ENCODE results near the gene DCAF8L2.

Gene DCAF8L2

DNA sequence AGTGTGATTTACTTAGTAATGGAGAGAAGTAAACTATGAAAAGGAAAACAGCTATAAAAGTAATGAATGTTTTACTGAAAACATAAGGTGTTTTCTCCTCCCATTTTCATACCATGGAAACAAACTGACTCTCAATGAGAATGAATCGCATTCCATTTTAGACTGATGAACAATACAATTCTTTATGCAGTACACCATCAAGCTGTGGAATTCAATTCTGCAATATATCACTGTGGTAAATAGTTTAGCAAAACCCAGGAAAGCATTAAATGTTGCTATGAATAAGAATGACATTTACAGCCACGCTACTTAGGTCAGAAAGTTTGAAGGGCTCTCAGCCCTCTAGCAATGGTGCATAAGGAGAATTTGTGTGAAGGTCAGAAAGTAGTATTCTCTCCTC, 7.4 kb downstream of the DCAF8L2 start:
- TF ChIP-seq, protein P1, sequence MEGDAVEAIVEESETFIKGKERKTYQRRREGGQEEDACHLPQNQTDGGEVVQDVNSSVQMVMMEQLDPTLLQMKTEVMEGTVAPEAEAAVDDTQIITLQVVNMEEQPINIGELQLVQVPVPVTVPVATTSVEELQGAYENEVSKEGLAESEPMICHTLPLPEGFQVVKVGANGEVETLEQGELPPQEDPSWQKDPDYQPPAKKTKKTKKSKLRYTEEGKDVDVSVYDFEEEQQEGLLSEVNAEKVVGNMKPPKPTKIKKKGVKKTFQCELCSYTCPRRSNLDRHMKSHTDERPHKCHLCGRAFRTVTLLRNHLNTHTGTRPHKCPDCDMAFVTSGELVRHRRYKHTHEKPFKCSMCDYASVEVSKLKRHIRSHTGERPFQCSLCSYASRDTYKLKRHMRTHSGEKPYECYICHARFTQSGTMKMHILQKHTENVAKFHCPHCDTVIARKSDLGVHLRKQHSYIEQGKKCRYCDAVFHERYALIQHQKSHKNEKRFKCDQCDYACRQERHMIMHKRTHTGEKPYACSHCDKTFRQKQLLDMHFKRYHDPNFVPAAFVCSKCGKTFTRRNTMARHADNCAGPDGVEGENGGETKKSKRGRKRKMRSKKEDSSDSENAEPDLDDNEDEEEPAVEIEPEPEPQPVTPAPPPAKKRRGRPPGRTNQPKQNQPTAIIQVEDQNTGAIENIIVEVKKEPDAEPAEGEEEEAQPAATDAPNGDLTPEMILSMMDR (IDR thresholded peaks at IDR 0.05; ENCODE audit: poor library complexity, severe bottlenecking), result no peak
- no peak overlapping the region for H3K4me3 ChIP-seq (ENCODE audit: severe bottlenecking)
- DNase-seq (ENCODE audit: low spot score) (no peak), ATAC-seq (ENCODE audit: low read depth) (no peak)
- no peaks in the 10 kb centered on the region for H3K36me3 ChIP-seq (ENCODE audit: low read depth)
- H3K9me3 ChIP-seq (ENCODE audit: severe bottlenecking), result no peaks in the 10 kb centered on the region
- no peaks in the 10 kb centered on the region for H3K27me3 ChIP-seq (ENCODE audit: insufficient read depth, poor library complexity, severe bottlenecking)
- no peak overlapping the region for H3K27ac ChIP-seq (ENCODE audit: poor library complexity, severe bottlenecking)
- peaks cover 7% of the 10 kb centered on the region for H3K4me1 ChIP-seq (ENCODE audit: insufficient read depth, poor library complexity, severe bottlenecking)

DNA sequence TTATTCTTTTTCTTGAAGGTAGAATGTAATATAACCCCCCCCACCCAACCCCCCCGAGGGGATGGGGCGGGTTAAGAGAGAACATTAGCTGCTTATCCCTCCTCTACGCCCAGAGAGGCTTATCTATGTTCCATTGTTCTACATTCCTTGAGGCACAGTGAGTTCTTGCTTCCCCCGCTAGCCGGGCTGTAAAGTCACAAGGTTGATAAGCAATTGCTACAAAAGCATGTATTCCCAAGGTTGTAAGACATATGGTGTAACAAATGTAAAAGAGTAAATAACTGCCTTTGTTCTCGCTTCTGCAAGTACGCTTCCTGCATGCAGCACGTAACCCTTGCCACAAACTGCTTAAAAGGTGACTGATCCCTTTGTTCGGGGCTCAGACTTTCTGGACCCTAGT, 8.2 kb downstream of the DCAF8L2 start:
- ATAC-seq (ENCODE audit: low read depth) (no peak), DNase-seq (ENCODE audit: low spot score) (no peak)
- Histone ChIP-seq H3K27me3 (ENCODE audit: insufficient read depth, poor library complexity, severe bottlenecking) (no peaks in the 10 kb centered on the region), H3K4me3 (ENCODE audit: severe bottlenecking) (no peak overlapping the region), H3K27ac (ENCODE audit: poor library complexity, severe bottlenecking) (no peak overlapping the region), H3K4me1 (ENCODE audit: insufficient read depth, poor library complexity, severe bottlenecking) (peaks cover 7% of the 10 kb centered on the region), H3K36me3 (ENCODE audit: low read depth) (no peaks in the 10 kb centered on the region), H3K9me3 (ENCODE audit: severe bottlenecking) (no peaks in the 10 kb centered on the region)
- TF ChIP-seq, protein P1 (IDR thresholded peaks at IDR 0.05; ENCODE audit: poor library complexity, severe bottlenecking), result no peak

DNA sequence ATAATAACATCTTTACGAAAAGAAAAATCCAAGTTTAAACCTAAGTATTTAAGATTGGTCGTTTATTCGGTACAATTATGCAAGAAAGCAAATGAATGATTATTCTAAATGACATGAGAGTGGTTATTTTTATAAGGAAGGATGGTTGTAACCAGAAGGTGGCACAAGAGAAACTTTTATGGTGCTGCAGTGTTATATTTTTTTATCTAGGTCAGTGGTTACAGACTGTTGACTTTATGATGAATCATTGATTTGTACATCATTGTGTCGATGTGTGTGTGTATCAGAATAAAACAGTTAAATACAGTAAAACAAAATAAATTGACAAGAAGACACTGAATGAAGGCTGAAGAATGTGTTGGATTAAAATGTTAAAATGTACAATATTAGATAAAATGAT, 9.8 kb downstream of the DCAF8L2 start:
- no peak for DNase-seq (ENCODE audit: low spot score)
- TF ChIP-seq, protein P1 (IDR thresholded peaks at IDR 0.05; ENCODE audit: poor library complexity, severe bottlenecking), result peak; percentile 22
- peak; percentile 77 for ATAC-seq (ENCODE audit: low read depth)

DNA sequence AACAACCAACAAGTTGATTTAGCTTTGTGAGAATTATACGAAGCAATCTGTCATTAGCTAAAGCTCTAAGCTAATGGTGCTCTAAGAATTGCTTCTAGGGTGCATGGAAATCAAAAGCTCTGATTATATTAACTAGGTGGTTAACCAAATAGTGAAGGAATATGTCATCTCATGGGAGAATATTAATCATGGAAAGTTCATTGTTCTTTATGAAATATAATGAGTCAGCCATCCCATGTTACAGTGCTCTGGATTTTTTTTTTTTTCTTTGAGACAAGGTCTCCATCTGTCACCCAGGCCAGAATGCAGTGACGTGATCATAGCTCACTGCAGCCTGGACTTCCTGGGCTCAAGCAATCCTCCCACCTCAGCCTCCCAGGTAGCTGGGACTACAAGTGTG, 10.5 kb downstream of the DCAF8L2 start:
- H3K36me3 ChIP-seq (ENCODE audit: low read depth), result no peaks in the 10 kb centered on the region
- DNase-seq (ENCODE audit: low spot score) (no peak), ATAC-seq (ENCODE audit: low read depth) (peak; percentile 55)
- H3K27me3 ChIP-seq (ENCODE audit: insufficient read depth, poor library complexity, severe bottlenecking), result no peaks in the 10 kb centered on the region
- TF ChIP-seq, protein P1 (IDR thresholded peaks at IDR 0.05; ENCODE audit: poor library complexity, severe bottlenecking), result no peak
- H3K4me1 ChIP-seq (ENCODE audit: insufficient read depth, poor library complexity, severe bottlenecking), result peaks cover 7% of the 10 kb centered on the region
- no peaks in the 10 kb centered on the region for H3K9me3 ChIP-seq (ENCODE audit: severe bottlenecking)
- peak overlapping the region; percentile 7 for H3K27ac ChIP-seq (ENCODE audit: poor library complexity, severe bottlenecking)
- H3K4me3 ChIP-seq (ENCODE audit: severe bottlenecking), result no peak overlapping the region

More for the DNA sequence above, 9.8 kb downstream of the DCAF8L2 start:
- Histone ChIP-seq H3K4me3 (ENCODE audit: severe bottlenecking) (no peak overlapping the region), H3K9me3 (ENCODE audit: severe bottlenecking) (no peaks in the 10 kb centered on the region), H3K36me3 (ENCODE audit: low read depth) (no peaks in the 10 kb centered on the region), H3K27ac (ENCODE audit: poor library complexity, severe bottlenecking) (peak overlapping the region; percentile 7), H3K27me3 (ENCODE audit: insufficient read depth, poor library complexity, severe bottlenecking) (no peaks in the 10 kb centered on the region), H3K4me1 (ENCODE audit: insufficient read depth, poor library complexity, severe bottlenecking) (peaks cover 7% of the 10 kb centered on the region)

DNA sequence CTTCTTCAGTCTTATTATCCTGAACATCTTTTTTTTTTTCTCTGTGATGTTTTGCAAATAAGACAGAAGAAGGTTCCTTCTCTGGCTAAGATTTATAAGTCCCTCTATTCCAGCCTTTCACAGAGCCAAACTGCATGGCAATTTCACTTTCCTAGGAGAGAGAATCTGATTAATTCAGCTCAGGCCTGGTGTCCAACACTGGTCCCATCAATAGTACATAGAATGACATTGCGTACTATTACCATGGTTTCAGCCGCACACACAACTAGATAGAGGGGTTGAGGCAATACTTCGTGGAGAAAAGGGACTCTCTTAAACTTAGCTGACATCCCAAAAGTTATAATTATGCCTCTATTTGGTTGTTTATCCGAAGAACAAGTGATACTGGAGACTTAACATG, 18.5 kb downstream of the DCAF8L2 start:
- Histone ChIP-seq H3K27ac (ENCODE audit: poor library complexity, severe bottlenecking) (no peak overlapping the region), H3K4me1 (ENCODE audit: insufficient read depth, poor library complexity, severe bottlenecking) (no peaks in the 10 kb centered on the region), H3K9me3 (ENCODE audit: severe bottlenecking) (no peaks in the 10 kb centered on the region), H3K27me3 (ENCODE audit: insufficient read depth, poor library complexity, severe bottlenecking) (no peaks in the 10 kb centered on the region), H3K36me3 (ENCODE audit: low read depth) (no peaks in the 10 kb centered on the region), H3K4me3 (ENCODE audit: severe bottlenecking) (no peak overlapping the region)
- TF ChIP-seq, protein P1 (IDR thresholded peaks at IDR 0.05; ENCODE audit: poor library complexity, severe bottlenecking), result no peak
- no peak for DNase-seq (ENCODE audit: low spot score)
- ATAC-seq (ENCODE audit: low read depth), result no peak
